Putamen (tissue), 1 donor: ENCODE results near the gene ZNF43.
"Not testable (repeated sequence)": the region's sequence is repeated elsewhere in the genome, so short reads cannot be mapped to it uniquely, and the experiment has no call there.

ENCODE experiments used
- DNase-seq: peaks from one replicate; pipeline ENCODE4 v3.0.0-alpha.2; 2016; ENCODE audit warnings: low spot score

ZNF43 gene

GRCh38 chr19:21835810-21836444 is at the start of gene ZNF43:
Gene ZNF43, minus strand, starts transcription at chr19:21836182. Its CDS starts 144 bp downstream, at chr19:21836038.
- DNase-seq: peak; percentile 96

DNA sequence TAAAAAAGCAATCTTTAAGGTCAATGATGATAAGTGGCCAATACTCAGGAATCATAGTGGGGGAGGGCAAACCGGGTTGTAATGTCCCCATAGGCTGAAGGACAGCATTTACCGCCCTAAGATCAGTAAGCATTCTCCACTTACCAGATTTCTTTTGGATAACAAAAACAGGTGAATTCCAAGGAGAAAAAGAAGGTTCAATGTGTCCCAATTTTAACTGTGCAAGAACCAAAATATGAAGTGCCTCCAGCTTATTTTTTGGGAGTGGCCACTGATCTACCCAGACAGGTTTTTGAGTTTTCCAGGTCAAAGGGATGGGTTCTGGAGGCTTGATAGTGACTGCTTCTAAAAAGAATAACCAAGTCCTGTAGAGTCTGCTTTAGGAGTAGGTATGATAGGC is 49.5 kb upstream of the ZNF43 start:
- not testable (repeated sequence) for DNase-seq

DNA sequence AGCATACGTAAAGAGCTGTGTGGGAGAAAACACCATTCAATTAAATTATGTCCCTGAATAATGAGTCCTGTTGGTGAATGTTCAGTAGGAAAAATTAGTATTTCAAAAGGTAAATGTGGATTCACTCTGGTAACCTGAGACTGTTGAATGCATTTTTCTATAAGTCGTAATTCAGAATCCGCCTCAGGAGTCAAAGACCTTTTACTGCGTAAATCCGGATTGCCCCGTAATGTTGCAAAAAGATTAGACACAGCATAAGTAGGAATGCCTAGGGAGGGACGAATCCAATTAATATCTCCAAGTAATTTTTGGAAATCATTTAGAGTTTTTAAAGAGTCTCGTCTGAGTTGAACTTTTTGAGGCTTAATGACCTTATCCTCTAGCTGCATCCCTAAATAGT is 48.8 kb upstream of the ZNF43 start:
- DNase-seq: not testable (repeated sequence)

- no peak for DNase-seq
These were observed 47.5 kb upstream of the ZNF43 start for GRCh38 chr19:21883516-21883915.

DNA sequence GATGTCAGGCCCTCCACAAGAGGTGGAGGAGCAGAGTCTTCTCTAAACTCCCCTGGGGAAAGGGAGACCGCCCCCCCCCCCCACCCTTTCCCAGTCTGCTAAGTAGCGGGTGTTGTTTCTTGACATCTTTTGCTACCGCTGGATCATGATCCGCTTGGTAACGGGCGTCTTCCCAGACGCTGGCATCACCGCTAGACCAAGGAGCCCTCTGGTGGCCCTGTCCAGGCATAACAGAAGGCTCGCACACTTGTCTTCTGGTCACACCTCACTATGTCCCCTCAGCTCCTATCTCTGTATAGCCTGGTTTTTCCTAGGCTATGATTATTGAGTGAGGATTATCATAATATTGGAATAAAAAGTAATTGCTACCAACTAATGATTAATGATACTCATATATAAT is 44.8 kb upstream of the ZNF43 start:
- not testable (repeated sequence) for DNase-seq

DNA sequence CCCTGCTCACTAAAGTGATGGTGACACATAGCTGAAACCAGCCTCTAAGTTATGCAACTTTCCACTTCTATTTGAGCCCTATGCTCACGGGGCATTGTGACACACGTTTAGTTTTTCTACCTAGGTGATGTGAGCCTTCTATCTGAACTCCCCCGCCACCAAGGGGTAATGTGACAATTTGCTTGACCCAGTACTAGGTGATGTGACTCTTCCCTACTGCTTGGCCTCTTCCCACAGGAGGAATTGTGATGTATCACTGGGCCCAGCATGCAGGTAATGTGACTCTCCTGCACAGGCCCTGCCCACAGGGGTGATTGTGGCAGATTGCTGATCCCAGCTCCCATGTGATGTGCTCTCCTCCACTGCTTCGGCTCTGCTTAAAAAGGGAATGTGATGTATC is 42.7 kb upstream of the ZNF43 start:
- no peak for DNase-seq

DNA sequence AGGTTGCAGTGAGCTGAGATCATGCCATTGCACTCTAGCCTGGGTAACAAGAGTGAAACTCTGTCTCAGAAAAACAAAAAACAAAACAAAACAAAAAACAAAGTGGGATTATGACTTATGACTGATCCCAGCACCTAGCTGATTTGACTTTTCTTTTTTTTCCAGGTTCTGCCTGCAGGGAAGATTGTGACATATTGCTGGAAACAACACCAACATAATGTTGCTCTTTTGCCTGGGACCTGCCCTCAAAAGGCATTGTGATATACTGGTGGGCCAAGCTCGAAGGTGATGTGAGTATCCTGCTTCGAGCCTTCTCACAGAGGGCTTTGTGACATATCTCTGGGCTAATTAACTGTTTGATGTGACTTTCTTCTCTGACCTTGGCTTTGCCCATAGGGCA is 42.0 kb upstream of the ZNF43 start:
- DNase-seq: no peak

DNA sequence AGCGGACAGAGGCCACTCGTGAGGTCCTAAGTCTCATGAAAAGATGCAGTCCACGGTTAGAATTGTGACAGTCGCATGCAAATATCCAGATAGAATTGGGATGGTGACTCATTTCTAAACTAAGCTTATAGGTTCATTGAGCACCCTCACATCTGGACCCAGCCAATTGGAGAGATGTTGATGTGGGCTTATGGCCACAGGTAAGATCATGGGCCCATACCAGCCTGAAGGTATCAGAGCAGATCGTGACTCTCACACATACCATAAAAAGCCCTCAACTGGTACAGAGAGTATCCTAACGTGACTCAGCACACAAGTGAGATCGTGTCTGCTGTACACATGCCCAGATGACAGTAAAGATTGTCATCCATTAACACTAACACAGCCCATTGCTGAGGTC is 40.6 kb upstream of the ZNF43 start:
- not testable (repeated sequence) for DNase-seq

GRCh38 chr19:21856773-21857514 is 21.0 kb upstream of the ZNF43 start:
- DNase-seq: no peak

DNA sequence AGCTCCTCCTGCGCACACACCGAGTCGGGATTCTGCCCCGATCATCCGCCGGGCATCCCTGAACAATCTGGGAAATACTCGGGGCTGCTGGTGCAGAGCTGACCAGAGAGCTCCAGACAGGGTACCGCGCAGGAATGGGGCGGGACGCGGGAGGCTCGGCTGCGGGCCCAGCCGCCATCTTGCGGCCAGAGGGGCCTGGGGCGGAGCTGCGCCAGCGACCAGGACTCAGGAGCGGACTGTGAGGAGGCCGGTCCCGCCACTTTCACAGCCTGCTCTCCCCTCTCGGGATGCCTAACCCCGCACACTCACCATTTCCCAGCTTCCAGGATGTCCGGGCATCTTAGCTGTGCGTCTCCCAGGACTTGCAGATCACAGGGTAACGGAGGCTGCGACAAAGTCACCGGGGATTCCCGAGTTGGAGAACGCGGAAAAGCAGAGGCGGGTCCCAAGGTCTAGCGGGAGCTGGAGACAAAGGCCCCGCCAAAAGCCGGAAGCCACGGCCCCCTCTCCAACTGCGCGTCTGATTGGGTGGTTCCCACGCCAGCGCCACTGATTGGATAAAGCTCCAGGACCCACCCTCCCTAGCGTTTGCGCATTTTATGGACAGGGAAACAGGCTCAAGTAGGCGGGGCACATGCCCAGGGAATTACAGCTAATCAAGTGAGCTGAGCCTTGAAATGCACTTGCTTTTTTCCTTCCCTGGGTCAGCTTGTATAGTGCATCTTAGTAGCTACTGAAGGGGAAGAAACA is 15.8 kb upstream of the ZNF43 start:
- DNase-seq: peak; percentile 94

DNA sequence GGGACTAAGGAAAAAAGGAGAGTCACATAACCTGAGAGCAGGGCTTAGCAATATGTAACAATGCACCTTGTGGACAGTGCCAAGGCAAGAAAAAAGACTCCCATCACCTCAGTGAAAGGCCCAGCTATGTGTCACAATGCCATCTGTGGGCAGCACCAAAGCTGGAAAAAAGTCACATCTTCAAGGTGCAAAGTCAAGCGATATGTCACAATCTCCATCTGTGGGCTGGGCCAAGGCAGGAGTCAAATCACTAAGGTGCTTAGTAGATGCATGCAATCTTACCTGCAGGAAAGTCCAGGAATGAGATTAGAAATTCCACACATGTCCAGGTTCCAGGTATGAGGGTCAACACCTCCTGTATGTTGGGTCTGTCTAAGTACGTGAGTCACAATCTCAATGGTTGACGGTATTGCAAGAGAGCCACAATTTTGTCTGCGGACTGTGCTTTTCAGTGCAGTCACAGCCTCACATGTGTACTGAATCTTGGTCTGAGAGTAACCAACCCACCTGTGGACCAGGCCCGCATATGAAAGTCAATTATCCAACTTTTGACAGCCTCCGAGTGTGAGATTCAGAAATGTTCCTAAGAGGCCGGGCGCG is 14.8 kb upstream of the ZNF43 start:
- DNase-seq: no peak

DNA sequence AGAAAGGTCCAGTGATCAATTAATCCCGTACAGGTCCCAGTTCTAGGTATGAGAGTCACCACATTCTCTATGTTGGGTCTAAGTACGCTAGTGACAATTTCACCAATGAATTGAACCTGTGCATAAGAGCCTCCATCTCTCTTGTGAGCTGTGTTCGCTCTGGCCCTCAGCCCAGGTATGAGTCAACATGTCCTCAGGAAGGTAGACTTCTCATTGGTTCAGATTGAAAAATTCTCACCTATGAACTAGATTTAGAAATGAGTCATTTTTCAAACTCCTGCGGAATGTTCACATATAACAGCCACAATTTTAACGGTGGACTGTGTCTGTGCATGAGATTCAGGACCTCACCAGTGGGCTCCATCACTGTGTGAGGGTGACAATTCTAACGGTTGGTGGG is 12.7 kb upstream of the ZNF43 start:
- DNase-seq: no peak

DNA sequence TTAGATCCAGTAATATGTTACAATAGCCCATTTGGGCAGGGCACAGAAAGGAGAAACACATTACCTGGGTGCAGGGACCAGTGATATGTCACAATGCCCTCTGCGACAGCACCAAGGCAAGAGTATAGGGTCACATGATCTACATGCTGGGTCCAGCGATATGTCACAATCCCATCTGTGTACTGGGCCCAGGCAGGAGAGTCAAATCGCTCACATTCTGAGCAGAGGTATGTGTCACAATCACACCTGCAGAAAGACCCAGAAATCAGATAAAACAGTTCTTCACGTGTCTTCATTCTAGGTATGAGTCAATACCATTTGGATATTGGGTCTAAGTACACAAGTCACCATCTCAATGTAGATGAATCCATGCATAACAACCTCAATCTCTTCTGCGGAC is 7.1 kb upstream of the ZNF43 start:
- no peak for DNase-seq

DNA sequence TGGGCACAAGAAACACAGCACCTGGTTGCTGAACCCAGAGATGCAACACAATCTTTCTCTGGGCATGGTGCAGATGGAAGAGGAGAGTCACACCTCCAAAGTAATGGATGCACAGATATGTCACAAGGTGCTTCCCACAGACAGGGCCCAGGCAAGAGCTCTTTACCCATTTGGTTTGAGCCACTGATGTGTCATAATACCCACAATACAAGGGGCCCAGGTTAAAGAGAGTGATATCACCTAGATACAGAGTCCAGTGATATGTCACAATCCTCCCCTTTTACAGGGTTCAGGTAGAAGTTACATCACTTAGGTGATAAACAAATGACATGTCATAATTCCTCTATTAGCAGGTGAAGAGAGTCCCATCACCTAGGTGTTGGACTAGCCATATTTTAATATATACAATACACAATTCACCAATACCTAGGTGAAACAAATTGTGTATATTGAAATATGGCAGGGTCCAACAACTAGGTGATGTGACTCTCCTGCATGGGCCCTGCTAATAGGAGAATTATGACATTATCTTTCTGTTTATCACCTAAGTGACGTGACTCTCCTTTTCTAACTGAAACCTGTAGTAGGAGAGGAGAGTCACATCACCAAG is 5.6 kb upstream of the ZNF43 start:
- no peak for DNase-seq

DNA sequence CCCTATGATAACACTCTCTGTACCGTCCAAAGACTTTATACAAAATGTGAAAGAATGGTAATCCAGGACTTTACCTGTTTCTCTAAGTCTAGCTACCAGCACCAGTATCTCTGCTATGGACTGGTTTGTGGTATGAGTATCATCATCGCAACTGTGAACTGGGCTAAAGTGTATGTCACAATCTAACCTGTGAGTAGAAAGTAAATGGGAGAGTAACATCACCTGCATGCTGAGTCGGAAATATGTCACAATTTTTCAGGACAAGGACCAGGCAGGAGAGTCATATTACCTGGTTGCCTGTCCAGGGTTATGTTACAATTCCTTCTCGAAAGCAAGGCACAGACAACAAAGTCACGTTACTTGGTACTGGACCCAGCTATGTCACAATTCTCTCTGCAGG is 5.1 kb upstream of the ZNF43 start:
- no peak for DNase-seq

GRCh38 chr19:21839976-21840375 is 4.0 kb upstream of the ZNF43 start:
- DNase-seq: no peak

DNA sequence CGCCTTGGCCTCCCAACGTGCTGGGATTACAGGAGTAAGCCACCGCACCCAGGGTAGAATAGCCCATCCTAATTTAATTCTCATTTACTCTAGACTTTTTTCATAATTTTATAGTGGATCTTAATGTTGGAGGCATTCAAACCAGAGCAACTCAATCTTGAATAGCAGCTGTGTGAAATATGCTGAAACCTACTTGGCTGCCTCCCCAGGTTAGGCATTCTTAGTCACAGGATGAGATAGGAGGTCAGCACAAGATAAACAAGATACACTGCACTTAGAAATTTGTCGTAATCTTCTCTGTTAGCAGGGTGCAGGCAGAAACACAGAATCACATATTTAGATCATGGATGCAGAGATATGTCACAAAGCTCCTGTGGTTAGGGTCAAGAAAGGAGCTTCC is 2.7 kb upstream of the ZNF43 start:
- DNase-seq: no peak

- DNase-seq: no peak
These were observed 563 bp downstream of the ZNF43 start for GRCh38 chr19:21835429-21835809.

GRCh38 chr19:21833733-21834132 is 2.2 kb downstream of the ZNF43 start:
- DNase-seq: no peak

DNA sequence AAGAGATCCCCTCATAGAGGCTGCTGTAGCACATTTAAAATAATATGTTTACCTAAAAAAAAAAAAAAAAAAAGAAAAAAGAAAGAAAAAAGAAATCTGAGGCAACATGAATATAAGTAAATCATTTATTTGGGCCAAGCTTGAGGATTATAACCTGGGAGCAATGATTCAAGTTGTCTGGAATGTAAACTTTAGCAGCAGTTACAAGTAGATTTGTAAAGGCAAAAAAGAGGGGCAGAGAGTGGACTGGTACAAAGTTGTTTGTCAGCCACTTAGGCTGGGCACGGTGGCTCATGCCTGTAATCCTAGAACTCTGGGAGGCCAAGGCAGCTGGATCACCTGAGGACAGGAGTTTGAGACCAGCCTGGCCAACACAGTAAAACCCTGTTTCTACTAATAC is 11.3 kb downstream of the ZNF43 start:
- no peak for DNase-seq

DNA sequence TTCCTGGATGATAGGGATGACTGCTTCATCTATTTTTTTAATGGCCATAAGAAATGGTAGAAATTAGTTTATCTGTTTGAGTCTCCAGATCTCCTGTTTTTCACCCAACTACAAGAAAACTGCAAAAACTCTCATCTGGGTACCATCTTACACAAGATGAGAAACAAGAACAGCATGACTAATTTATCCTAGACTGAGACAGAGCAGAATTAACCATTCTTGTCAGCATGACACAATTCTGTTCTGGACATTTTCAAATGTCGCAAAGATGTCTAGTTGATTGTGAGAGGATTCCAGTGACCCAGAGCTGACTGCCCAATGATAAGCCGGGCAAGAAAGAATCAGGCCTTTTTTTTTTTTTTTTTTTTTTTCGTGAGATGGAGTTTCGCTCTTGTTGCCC is 12.8 kb downstream of the ZNF43 start:
- no peak for DNase-seq

DNA sequence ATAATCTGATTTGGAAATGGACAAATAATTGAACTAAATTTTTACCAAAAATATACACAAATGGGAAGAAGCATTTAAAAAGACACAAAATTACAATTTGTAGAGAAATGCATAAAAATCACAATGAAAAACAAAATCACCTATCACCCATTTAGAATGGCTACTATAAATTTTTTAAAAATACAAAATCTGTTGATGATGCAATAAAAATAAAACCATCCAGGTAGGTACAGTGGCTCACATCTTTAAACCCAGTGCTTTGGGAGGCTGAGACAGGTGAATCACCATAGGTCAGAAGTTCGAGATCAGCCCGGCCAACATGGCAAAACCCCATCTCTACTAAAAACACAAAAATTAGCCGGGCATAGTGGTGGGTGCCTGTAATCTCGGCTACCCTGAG is 23.5 kb downstream of the ZNF43 start:
- DNase-seq: no peak
